K562 (cell line): ENCODE results near the gene RASGRP2. TPM values are rescaled to one million over a fixed set of nuclear protein-coding genes. Genes with fewer than 3 reads are reported as not detected.

Experiments
- ATAC-seq: fragments of 200-7000 bp; cut with Tn5 transposase; 3 replicates; pipeline ENCODE4 v1.9.1; 2020; ENCODE audit warnings: moderate library complexity
- BruUV-seq: library from RNA; stranded (reverse); fragments of 400-500 nt; replicated peaks from 2 replicates; lab custom pipeline; 2021; lab: Mats Ljungman, UMichigan
- CTCF ChIA-PET: fragments of 300-600 bp; formaldehyde crosslinking; extraction: SDS; loops from one replicate; lab custom pipeline; 2021; ENCODE audit warnings: low intra/inter-chr PET ratio; lab: Yijun Ruan, JAX
- POLR2A ChIA-PET: fragments of 300-600, 350-650 bp; sonication (Branson Sonifier 250); formaldehyde crosslinking; extraction: SDS; loops from one replicate; lab custom pipeline; 2021; ENCODE audit warnings: antibody characterized with exemption, inconsistent platforms; lab: Yijun Ruan, JAX
- DNase-seq, 4 experiments: peaks; one replicate each; pipeline versions ENCODE4 v3.0.0 to v3.0.0-alpha.2; 2011 to 2018; ENCODE audit warnings: low spot score in 3 of 4, mixed read lengths in 3 of 4; ENCODE audit errors: extremely low read depth in 1 of 4
- FAIRE-seq: peaks from 2 replicates; lab custom pipeline; 2011; peaks lifted over from hg19 to GRCh38; lab: Jason Lieb, UNC
- H2AFZ ChIP-seq: 2 replicates; pipeline ENCODE4 v1.6.0; 2011; ENCODE audit warnings: low read depth, low read length, control low read depth, inconsistent platforms
- H3K27ac ChIP-seq: fragments of 200-600 bp; 3 replicates; pipeline ENCODE4 v1.8.0; 2011; ENCODE audit warnings: low read depth, mild to moderate bottlenecking, control low read depth, inconsistent platforms, low read length, moderate library complexity, mixed read lengths; ENCODE audit errors: extremely low read depth
- H3K27me3 ChIP-seq, 2 experiments: fragments of 300-600 bp in 1 of 2; 2 replicates in 1 of 2; 3 replicates in 1 of 2; pipeline versions ENCODE4 v1.6.0 to v1.8.0; 2011; ENCODE audit warnings: inconsistent platforms in 2 of 2, low read length in 2 of 2, mild to moderate bottlenecking in 1 of 2, mixed read lengths in 1 of 2, moderate library complexity in 1 of 2; ENCODE audit not compliant: control insufficient read depth in 2 of 2, insufficient read depth in 2 of 2
- H3K36me3 ChIP-seq: fragments of 300-600 bp; 3 replicates; pipeline ENCODE4 v1.8.0; 2011; ENCODE audit warnings: mild to moderate bottlenecking, low read length, inconsistent platforms; ENCODE audit not compliant: control insufficient read depth, insufficient read depth
- H3K4me1 ChIP-seq, 2 experiments: fragments of 200-600 bp in 1 of 2; replicated peaks in 1 of 2; 2 replicates in 1 of 2; 3 replicates in 1 of 2; pipeline versions ENCODE4 v1.5.1 to v1.8.0; 2011; ENCODE audit warnings: inconsistent platforms in 2 of 2, low read length in 2 of 2, mild to moderate bottlenecking in 1 of 2, mixed read lengths in 1 of 2, moderate library complexity in 1 of 2; ENCODE audit not compliant: control insufficient read depth in 2 of 2, insufficient read depth in 2 of 2
- H3K4me2 ChIP-seq: 2 replicates; pipeline ENCODE4 v1.6.1; 2011; ENCODE audit warnings: low read length, control low read depth, inconsistent platforms, mixed read lengths; ENCODE audit not compliant: insufficient read depth
- H3K4me3 ChIP-seq: fragments of 200-600 bp; sonication (generic), shearing (Covaris generic); 2 replicates; pipeline ENCODE4 v1.5.1; 2016; ENCODE audit warnings: control low read depth, inconsistent platforms
- H3K79me2 ChIP-seq: fragments of 200-600 bp; 3 replicates; pipeline ENCODE4 v1.8.0; 2011; ENCODE audit warnings: low read length, inconsistent platforms; ENCODE audit not compliant: control insufficient read depth, insufficient read depth
- H3K9ac ChIP-seq, 2 experiments: 2 replicates each; pipeline versions ENCODE4 v1.6.0 to v1.6.1; 2011; ENCODE audit warnings: low read depth in 2 of 2, low read length in 2 of 2, control low read depth in 1 of 2, inconsistent platforms in 1 of 2, mild to moderate bottlenecking in 1 of 2, mixed read lengths in 1 of 2; ENCODE audit not compliant: insufficient read depth in 1 of 2
- H3K9me1 ChIP-seq: one replicate; pipeline ENCODE4 v1.6.0; 2011; ENCODE audit warnings: inconsistent platforms, mild to moderate bottlenecking, low read length, moderate library complexity; ENCODE audit not compliant: control insufficient read depth, insufficient read depth
- H3K9me3 ChIP-seq: replicated peaks from 2 replicates; pipeline ENCODE4 v1.5.1; 2011; ENCODE audit warnings: low read depth, low read length, inconsistent platforms; ENCODE audit not compliant: control insufficient read depth, insufficient read depth
- H4K20me1 ChIP-seq: replicated peaks from 2 replicates; pipeline ENCODE4 v1.6.1; 2011; ENCODE audit warnings: low read length, inconsistent platforms, mixed read lengths; ENCODE audit not compliant: control insufficient read depth, insufficient read depth
- CCNT2 ChIP-seq: IDR thresholded peaks from 2 replicates; pipeline ENCODE4 v1.6.1; 2011; ENCODE audit warnings: borderline replicate concordance, low read depth, mild to moderate bottlenecking, moderate library complexity, mixed read lengths, low read length; ENCODE audit not compliant: insufficient read length; ENCODE audit errors: extremely low read depth
- DACH1 ChIP-seq: fragments of 450-650 bp; IDR thresholded peaks from 2 replicates; pipeline ENCODE4 v1.6.1; 2018; ENCODE audit not compliant: partially characterized antibody
- E4F1 ChIP-seq: fragments of 250-450 bp; sonication (Bioruptor Pico); IDR thresholded peaks from 2 replicates; pipeline ENCODE4 v1.5.0; 2021; ENCODE audit warnings: mild to moderate bottlenecking, borderline replicate concordance
- ETV5 ChIP-seq: sonication (generic); formaldehyde crosslinking; IDR thresholded peaks from 2 replicates; pipeline ENCODE4 v1.4.0; 2020; ENCODE audit warnings: low read depth, mild to moderate bottlenecking, missing genetic modification reagents
- FIP1L1 ChIP-seq: fragments of 200-400 bp; formaldehyde crosslinking; IDR thresholded peaks from 2 replicates; pipeline ENCODE4 v1.6.1; 2018; ENCODE audit warnings: mild to moderate bottlenecking, low read depth, low read length; ENCODE audit not compliant: poor library complexity, severe bottlenecking
- GATA2 ChIP-seq: sonication (generic); formaldehyde crosslinking; IDR thresholded peaks from 2 replicates; pipeline ENCODE4 v1.4.0; 2020; ENCODE audit warnings: mild to moderate bottlenecking, missing genetic modification reagents
- HEY1 ChIP-seq: fragments of 250-450 bp; sonication (Bioruptor Pico); IDR thresholded peaks from 2 replicates; pipeline ENCODE4 v1.5.0; 2020; ENCODE audit warnings: mild to moderate bottlenecking, moderate library complexity, borderline replicate concordance
- NFIX ChIP-seq: fragments of 250-450 bp; sonication (Bioruptor Pico); IDR thresholded peaks from 2 replicates; pipeline ENCODE4 v1.4.0; 2020; ENCODE audit warnings: low read depth, mild to moderate bottlenecking, moderate library complexity
- NR2C1 ChIP-seq, 2 experiments: fragments of 450-650 bp; IDR thresholded peaks; 2 replicates each; pipeline ENCODE4 v1.6.1; 2017; ENCODE audit warnings: mild to moderate bottlenecking in 2 of 2, antibody characterized with exemption in 1 of 2, inconsistent platforms in 1 of 2, missing compliant biosample characterization in 1 of 2, missing genetic modification characterization in 1 of 2
- NR4A1 ChIP-seq, 2 experiments: fragments of 250-450 bp in 1 of 2; fragments of 450-650 bp in 1 of 2; sonication (Bioruptor Pico) in 1 of 2; IDR thresholded peaks; 2 replicates each; pipeline versions ENCODE4 v1.4.0 to v1.6.1; 2016 to 2020; ENCODE audit warnings: mild to moderate bottlenecking in 2 of 2, missing compliant biosample characterization in 1 of 2, missing genetic modification characterization in 1 of 2, moderate library complexity in 1 of 2
- RBM25 ChIP-seq: fragments of 200-400 bp; formaldehyde crosslinking; IDR thresholded peaks from 2 replicates; pipeline ENCODE4 v1.6.1; 2018; ENCODE audit warnings: low read length, low read depth, moderate library complexity; ENCODE audit not compliant: severe bottlenecking
- TARDBP ChIP-seq: fragments of 450-650 bp; IDR thresholded peaks from 2 replicates; pipeline ENCODE4 v1.6.1; 2016
- TRIM28 ChIP-seq: fragments of 450-650 bp; IDR thresholded peaks from 2 replicates; pipeline ENCODE4 v1.6.1; 2017
- ZBTB7A ChIP-seq: IDR thresholded peaks from 2 replicates; pipeline ENCODE4 v1.6.1; 2011; ENCODE audit warnings: low read depth, mild to moderate bottlenecking, low read length, moderate library complexity, borderline replicate concordance; ENCODE audit not compliant: control insufficient read depth
- ZEB2 ChIP-seq: fragments of 450-650 bp; IDR thresholded peaks from 2 replicates; pipeline ENCODE4 v1.6.1; 2016
- ZKSCAN3 ChIP-seq: fragments of 250-450 bp; sonication (Bioruptor Pico); IDR thresholded peaks from 2 replicates; pipeline ENCODE4 v1.4.0; 2020
- WGBS: fragments of 100-300 bp; shearing (Covaris generic); methylation state at CpG from one replicate; pipeline ENCODE4 v1.1.6; 2016; ENCODE audit warnings: low coverage, mixed read lengths; ENCODE audit not compliant: insufficient coverage; ENCODE audit errors: missing lambda C conversion rate; 5-methylcytosine and 5-hydroxymethylcytosine counted together
- in situ Hi-C: fragments of 300-500 bp; cut with MboI; formaldehyde crosslinking; loops from 4 replicates; pipeline ENCODE4 v1.15.0; 2018; ENCODE audit warnings: inconsistent platforms, mixed read lengths
- intact Hi-C: fragments of 100-400 bp; cut with micrococcal nuclease; formaldehyde crosslinking; loops from 2 replicates; pipeline ENCODE4 v1.14.2; 2022
- polyA plus RNA-seq, 8 experiments: library from polyadenylated mRNA; depleted of rRNA in 4 of 8; stranded (reverse) in 5 of 8; unstranded in 3 of 8; fragments of >200 nt; fragmentation: Nextera tagmentation in 2 of 8; fragmentation: Illumina TruSeq in 1 of 8; extraction: Ambion mirVana in 2 of 8; extraction: Trizol in 1 of 8; gene quantifications; 2 replicates each; pipeline versions ENCODE4 v1.2.1 to v1.2.3, GENCODE V29; 2011 to 2014; ENCODE audit warnings: inconsistent platforms in 1 of 8, missing spikeins in 1 of 8
- total RNA-seq, 7 experiments: library from RNA; depleted of rRNA in 6 of 7; stranded (reverse); fragments of >200 nt in 6 of 7; fragmentation: Illumina TruSeq in 2 of 7; extraction: Trizol in 2 of 7; gene quantifications; 2 replicates each; pipeline versions ENCODE4 v1.2.1 to v1.2.3, GENCODE V29; 2011 to 2021; ENCODE audit warnings: low replicate concordance in 1 of 7

RASGRP2 gene
- total and polyA plus RNA-seq, 9 of the 15 experiments (the other 6 are each of a cell fraction or from before 2014, with no cell fraction given), result 0.87 to 22.7 (median 5.5) TPM

- Histone ChIP-seq H3K27me3 (peaks cover 30 to 58% of the 10 kb centered on the region in 2 experiments), H3K27ac (no peak overlapping the region), H3K9me3 (no peaks in the 10 kb centered on the region), H3K4me1 (peaks cover 0 to 16% of the 10 kb centered on the region in 2 experiments; a peak in 2 of 5 replicates), H3K79me2 (no peaks in the 10 kb centered on the region), H4K20me1 (peaks cover 24% of the 10 kb centered on the region), H3K4me2 (no peak overlapping the region), H3K4me3 (no peak overlapping the region), H3K36me3 (no peaks in the 10 kb centered on the region), H2AFZ (no peak overlapping the region), H3K9ac (0 out of 4 replicates have a peak overlapping the region, but pooled peaks of 1 of the 2 experiments have one; percentile 17), H3K9me1 (no peaks in the 10 kb centered on the region)
- ATAC-seq, result no peak
- ChIA-PET CTCF (interaction anchor here (0.6 kb wide), 1 partner anchor 68 kb away, joined by 3 read pairs; no protein-coding TSS in a partner anchor), POLR2A (interaction anchor here (0.6 to 1.3 kb wide), 3 partner anchors 15 to 32 kb away, joined by 3 to 7 read pairs (median 3); no protein-coding TSS in a partner anchor)
- DNase-seq, result no peak
- TF ChIP-seq TRIM28 (no peak), NR4A1 (CRISPR knock-in tag; IDR thresholded peaks at IDR 0.05) (no peak), NR4A1 (tag; IDR thresholded peaks at IDR 0.05) (no peak), RBM25 (no peak), CCNT2 (no peak), TARDBP (no peak), DACH1 (no peak), NR2C1 (IDR thresholded peaks at IDR 0.05) (no peak), NR2C1 (tag; IDR thresholded peaks at IDR 0.05) (no peak), ZBTB7A (no peak), E4F1 (CRISPR knock-in tag) (no peak), FIP1L1 (no peak), ETV5 (CRISPR knock-in tag) (no peak), HEY1 (CRISPR knock-in tag) (no peak), GATA2 (CRISPR knock-in tag) (no peak), ZKSCAN3 (CRISPR knock-in tag) (no peak), ZEB2 (no peak), NFIX (CRISPR knock-in tag) (no peak)
- intact Hi-C loops, result no loop called here
- FAIRE-seq, result no peak
- no TSS peak for BruUV-seq
- WGBS, result under 1% methylated on average over 10 of the region's 10 CpGs
- in situ Hi-C loops, result no loop called here
Measured at GRCh38 chr11:64719406-64719805, 24.5 kb downstream of the RASGRP2 start.
